Fibroblast of pulmonary artery (primary cell): ENCODE results near the gene CDCA8.
"Not testable (repeated sequence)": the region's sequence is repeated elsewhere in the genome, so short reads cannot be mapped to it uniquely, and the experiment has no call there.

Source experiments
- DNase-seq: peaks from one replicate; pipeline ENCODE4 v3.0.0-alpha.2; 2010; ENCODE audit warnings: low read depth
- H3K4me3 ChIP-seq: replicated peaks from 2 replicates; pipeline ENCODE4 v1.5.1; 2011; ENCODE audit warnings: low read depth, mild to moderate bottlenecking, control low read depth, low read length, moderate library complexity
- TF ChIP-seq, protein P1 (sequence below): IDR thresholded peaks from 2 replicates; pipeline ENCODE4 v1.5.1; 2011; ENCODE audit warnings: mild to moderate bottlenecking, control low read depth, low read length, inconsistent platforms; ENCODE audit errors: missing control alignments

The CDCA8 gene

DNA sequence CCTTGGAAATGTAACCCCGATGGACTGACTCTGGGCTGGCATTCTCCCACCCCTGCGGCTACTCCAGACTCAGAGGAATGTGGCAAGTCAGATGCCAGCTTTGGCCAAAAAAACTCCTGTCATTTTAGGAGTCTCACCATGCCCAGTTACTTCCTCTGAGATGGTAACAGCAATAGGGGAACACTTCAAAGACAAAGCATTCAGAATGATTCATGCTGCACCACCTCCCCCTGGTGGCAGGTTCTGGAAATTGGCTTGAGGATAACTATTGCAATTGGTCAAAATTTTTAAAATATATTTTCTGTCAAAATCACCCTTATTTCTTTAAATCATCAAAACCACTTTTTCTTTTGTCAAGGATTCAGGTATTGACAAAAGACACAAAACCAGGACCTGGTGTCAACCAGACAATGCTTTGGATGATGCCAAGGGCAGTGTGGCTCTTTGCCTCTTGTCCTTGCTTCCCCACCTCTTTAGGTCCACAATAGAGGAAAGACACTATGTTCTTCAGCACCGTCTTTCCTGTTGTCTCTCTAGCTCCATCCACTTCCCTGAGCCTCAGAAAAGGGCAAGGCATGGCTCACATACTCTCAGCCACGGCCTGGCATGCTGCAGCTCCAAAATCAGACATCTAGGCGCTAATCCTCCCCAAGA, 9.9 kb upstream of the CDCA8 start:
- DNase-seq = peak; percentile 77
- H3K4me3 ChIP-seq = no peak overlapping the region
- TF ChIP-seq, protein P1, sequence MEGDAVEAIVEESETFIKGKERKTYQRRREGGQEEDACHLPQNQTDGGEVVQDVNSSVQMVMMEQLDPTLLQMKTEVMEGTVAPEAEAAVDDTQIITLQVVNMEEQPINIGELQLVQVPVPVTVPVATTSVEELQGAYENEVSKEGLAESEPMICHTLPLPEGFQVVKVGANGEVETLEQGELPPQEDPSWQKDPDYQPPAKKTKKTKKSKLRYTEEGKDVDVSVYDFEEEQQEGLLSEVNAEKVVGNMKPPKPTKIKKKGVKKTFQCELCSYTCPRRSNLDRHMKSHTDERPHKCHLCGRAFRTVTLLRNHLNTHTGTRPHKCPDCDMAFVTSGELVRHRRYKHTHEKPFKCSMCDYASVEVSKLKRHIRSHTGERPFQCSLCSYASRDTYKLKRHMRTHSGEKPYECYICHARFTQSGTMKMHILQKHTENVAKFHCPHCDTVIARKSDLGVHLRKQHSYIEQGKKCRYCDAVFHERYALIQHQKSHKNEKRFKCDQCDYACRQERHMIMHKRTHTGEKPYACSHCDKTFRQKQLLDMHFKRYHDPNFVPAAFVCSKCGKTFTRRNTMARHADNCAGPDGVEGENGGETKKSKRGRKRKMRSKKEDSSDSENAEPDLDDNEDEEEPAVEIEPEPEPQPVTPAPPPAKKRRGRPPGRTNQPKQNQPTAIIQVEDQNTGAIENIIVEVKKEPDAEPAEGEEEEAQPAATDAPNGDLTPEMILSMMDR = peak; percentile 88

DNA sequence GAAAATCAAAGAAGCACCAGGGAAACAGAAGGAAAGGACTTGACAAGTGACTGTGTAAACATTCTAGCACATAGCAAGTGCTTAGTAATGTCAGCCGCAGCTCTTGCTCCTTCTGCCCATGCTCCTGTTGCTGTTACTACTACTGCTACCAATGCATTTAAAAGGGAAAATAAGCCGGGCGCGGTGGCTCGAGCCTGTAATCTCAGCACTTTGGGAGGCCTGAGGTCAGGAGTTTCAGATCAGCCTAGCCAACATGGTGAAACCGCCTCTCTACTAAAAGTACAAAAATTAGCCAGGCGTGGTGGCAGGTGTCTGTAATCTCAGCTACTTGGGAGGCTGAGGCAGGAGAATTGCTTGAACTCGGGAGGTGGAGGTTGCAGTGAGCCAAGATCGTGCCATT, 8.1 kb upstream of the CDCA8 start:
- DNase-seq, H3K4me3 ChIP-seq: not testable (repeated sequence)

DNA sequence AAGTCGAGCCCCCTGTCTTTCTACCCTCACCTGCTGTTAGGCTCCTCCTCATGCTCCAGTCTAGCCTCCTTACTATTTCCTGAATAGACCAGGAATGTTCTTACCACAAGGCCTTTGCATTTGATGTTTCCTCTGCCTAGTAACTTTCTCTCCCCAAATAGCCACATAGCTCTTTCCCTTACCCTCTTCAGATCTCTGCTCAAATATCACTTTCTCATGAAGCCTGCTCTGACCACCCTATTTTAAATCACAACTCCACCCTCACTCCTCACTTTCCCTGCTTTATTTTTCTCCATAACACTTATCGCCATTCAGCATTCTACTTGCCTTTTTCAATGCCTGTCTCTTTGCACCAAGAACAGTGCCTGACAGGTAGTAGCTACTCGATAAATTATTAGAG, 6.6 kb upstream of the CDCA8 start:
- TF ChIP-seq, protein P1 = no peak
- no peak overlapping the region for H3K4me3 ChIP-seq
- no peak for DNase-seq

DNA sequence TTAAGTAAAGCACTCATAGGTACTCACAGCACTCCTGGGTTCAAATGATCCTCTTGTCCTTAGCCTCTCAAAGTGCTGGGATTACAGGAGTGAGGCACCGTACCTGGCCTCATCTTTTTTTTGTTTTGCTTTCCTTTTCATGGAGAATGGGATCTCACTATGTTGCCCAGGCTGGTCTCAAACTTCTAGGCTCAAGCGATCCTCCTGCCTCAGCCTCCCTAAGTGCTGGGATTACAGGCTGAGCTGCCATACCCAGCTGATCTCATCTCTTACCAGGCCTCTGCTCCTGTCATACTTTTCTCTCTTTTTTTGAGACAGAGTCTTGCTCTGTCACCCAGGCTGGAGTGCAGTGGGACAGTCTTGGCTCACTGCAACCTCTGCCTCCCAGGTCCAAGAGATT, 4.6 kb upstream of the CDCA8 start:
- H3K4me3 ChIP-seq, DNase-seq: not testable (repeated sequence)

DNA sequence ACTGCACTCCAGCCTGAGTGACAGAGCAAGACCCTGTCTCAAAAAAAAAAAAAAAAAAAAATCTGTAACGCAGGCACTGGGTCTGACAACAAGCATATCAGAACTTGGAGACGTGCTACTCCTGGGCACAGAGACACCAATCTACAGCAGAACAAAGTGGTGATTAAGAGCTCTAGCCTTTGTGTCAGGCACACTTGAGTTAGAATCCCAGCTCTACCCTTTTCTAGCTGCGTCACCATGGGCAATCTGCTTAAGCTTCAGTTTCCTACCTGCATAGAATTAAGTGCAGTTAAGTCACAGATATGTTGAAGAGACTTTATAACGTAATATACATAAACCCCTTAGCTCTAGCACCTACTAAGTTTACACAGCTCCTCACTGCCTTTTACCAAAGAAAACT, 3.4 kb upstream of the CDCA8 start:
- TF ChIP-seq, protein P1 = no peak
- no peak for DNase-seq
- H3K4me3 ChIP-seq = peak overlapping the region; percentile 97

DNA sequence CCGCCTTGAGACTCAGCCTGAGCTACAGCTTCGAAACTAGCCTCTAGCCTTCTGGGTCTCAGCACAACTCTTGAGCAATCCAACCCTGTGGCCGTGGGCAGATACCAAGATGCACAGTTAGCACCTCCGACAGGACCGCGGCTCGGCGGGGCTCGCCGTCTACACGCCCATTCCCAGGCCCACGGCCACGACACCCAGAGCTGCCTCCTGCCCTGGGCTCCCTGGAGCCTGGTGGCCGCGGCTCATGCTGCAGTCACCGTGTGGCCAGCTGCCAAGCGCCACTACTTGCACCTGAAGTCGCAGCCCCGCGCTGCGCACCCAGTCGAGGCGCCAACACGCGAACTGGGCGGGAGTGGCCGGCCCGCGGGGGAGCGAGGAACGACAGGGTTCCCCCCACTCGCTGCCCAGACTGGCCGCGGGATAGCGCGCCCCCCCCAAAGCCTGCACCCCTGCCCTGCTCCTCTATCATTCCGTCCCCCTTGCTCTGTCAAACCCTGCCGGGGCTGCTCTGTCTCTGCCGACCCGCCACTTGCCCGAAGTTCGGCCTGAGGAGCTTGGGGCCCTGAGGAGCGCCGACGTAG, 729 bp upstream of the CDCA8 start:
- TF ChIP-seq, protein P1 = no peak
- DNase-seq = peak; percentile 46
- peak overlapping the region; percentile 97 for H3K4me3 ChIP-seq

DNA sequence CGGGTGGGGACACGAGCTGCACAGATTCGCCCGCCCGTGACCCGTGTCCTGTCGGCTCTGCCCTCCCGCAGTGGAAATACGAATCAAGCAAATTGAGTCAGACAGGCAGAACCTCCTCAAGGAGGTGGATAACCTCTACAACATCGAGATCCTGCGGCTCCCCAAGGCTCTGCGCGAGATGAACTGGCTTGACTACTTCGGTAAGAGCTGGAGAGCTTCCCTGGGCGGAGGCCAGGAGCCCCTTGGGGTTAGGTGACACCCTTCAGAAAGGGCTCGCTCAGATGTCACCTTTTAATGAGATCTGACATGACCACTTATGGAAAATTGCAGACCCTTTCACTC, 489 bp downstream of the CDCA8 start:
- no peak for DNase-seq
- TF ChIP-seq, protein P1 = no peak
- H3K4me3 ChIP-seq = peak overlapping the region; percentile 97

DNA sequence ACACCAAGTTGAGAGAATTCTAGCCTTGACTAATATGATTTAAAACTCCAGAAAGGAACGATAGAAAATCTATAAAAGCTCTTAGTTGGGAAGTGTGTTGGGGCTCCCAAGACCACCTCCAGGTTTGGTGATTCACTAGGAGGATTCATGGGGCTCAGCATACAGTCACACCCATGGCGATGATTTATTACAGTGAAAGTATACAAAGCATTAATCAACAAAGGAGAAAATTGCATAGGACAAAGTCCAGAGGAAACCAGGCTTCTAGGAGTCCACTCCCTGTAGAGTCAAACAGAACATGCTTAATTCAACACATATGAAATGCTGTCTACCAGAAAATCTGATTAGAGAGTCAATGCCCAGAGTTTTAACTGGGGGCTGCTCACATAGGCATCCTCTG, 4.8 kb downstream of the CDCA8 start:
- DNase-seq = no peak
- TF ChIP-seq, protein P1 = no peak

More for the DNA sequence above, 4.8 kb downstream of the CDCA8 start:
- H3K4me3 ChIP-seq = no peak overlapping the region
